Activated CD4-positive, alpha-beta T cell treated with anti-CD3 and anti-CD28 coated beads for 4 hours (primary cell): ENCODE results near the gene RGMB.
A peak's percentile ranks its signal among the peaks of the same experiment; 100 is the strongest.
"Not testable (repeated sequence)": the region's sequence is repeated elsewhere in the genome, so short reads cannot be mapped to it uniquely, and the experiment has no call there.

Experiments used
- DNase-seq, 2 donors: peaks; one replicate each; pipeline ENCODE4 v3.0.0-alpha.2; 2020

Gene RGMB

DNA sequence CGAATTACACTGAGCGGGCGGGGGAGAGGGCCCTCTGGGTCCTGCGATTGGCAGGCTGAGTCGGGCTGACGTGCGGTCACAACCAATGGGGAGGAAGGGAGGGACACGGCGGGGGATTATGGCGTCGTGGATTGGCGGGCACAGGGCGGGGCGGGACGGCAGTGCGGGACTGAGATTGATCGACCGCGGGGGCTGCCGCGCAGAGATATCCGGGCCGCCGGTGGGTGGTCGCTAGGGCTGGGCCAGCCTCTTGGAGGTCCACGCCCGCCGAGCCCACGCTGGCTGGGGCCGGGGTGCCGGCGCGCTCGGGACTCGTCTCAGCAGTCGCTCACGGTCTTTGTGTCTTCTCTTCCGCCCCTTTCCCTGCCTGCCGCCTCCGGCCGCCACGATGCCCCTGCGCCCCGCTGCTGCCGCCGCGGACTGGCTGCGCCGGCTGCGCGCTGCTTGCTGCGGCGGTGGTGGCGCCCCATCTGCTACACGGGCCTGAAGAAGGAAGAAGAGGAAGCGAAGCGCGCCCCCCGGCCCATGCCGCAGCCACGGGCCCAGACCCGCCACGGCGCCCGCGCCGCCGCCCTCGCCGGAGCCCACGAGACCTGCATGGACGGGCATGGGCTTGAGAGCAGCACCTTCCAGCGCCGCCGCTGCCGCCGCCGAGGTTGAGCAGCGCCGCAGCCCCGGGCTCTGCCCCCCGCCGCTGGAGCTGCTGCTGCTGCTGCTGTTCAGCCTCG, at the start of gene RGMB:
Gene RGMB (plus strand): TSS at position 200 of the 728 bp plus-strand sequence. CDS start 408 bp downstream, at position 608.
- peak; percentile 90 to 91 for DNase-seq

DNA sequence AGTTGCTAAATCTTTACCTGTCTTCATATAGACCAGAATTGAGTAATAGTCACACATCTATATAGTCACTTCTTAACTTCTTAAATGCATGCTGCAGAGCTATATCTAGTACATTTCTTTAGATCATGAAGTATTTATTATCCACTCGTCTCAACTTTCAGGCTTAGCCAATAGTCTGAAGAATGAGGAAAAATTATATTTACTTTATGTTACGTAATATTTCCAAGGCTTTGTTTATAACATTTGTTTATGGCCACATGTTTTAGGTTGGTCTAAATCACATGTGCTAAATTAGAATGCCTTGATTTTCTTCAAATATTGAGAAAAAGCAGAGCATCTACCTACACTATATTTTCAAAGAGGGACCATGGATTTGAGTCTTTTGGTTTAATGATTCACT, 47.2 kb upstream of the RGMB start:
- no peak for DNase-seq

GRCh38 chr5:98727686-98728085, 45.8 kb upstream of the RGMB start:
- no peak for DNase-seq

- DNase-seq, result no peak
Observed at GRCh38 chr5:98734646-98735045, 38.8 kb upstream of the RGMB start.

- no peak for DNase-seq
Observed at GRCh38 chr5:98735806-98736507, 37.5 kb upstream of the RGMB start.

DNA sequence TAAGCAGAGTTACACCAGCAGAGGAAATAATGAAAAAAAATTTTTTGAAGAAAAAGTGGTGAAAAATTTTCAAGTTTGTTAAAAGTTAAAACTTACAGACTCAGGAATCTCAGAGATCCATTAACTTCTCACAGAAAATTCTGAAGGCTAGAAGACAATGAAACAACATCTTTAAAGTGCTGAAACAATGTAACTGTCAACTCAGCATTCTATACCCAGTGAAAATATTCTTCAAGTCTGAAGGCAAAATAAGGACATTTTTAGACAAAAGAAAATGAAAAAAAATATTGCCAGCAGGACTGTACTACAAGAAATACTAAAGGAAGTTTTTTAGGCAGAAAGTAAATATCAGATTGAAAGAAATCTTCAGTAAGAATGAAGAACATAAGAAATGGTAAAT, 36.7 kb upstream of the RGMB start:
- no peak for DNase-seq

DNA sequence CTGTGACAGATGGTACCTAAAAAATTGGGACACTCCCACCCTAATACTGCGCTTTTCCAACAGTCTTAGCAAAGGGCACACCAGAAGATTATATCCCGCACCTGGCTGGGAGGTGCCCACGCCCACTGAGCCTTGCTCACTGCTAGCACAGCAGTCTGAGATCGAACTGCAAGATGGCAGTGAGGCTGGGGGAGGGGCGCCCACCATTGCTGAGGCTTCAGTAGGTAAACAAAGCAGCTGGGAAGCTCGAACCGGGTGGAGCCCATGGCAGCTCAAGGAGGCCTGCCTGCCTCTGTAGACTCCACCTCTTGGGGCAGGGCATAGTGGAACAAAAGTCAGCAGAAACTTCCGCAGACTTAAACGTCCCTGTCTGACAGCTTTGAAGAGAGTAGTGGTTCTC, 36.0 kb upstream of the RGMB start:
- not testable (repeated sequence) for DNase-seq

DNA sequence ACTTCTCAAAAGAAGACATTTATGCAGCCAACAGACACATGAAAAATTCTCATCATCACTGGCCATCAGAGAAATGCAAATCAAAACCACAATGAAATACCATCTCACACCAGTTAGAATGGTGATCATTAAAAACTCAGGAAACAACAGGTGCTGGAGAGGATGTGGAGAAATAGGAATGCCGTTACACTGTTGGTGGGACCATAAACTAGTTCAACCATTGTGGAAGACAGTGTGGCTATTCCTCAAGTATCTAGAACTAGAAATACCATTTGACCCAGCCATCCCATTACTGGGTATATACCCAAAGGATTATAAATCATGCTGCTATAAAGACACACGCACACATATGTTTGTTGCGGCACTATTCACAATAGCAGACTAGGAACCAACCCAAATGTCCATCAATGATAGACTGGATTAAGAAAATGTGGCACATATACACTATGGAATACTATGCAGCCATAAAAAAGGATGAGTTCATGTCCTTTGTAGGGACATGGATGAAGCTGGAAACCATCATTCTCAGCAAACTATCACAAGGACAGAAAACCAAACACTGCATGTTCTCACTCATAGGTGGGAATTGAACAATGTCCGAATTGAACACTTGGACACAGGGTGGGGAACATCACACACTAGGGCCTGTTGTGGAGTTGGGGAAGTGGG, 34.8 kb upstream of the RGMB start:
- not testable (repeated sequence) for DNase-seq

- no peak for DNase-seq
Observed at GRCh38 chr5:98741926-98742325, 31.5 kb upstream of the RGMB start.

GRCh38 chr5:98742396-98743073, 30.9 kb upstream of the RGMB start:
- no peak for DNase-seq

DNA sequence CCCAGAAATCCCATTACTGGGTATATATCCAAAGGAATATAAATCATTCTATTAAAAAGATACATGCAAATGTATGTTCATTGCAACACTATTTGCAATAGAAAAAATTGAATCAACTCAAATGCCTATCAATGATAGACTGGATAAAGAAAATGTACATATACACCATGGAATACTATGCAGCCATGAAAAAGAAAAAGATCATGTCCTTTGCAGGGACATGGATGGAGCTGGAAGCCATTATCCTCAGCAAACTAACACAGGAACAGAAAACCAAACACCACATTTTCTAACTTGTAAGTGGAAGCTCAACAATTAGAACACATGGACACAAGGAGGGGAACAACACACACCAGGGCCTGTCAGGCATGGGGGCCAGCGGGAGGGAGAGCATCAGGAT, 25.2 kb upstream of the RGMB start:
- not testable (repeated sequence) for DNase-seq

- DNase-seq, result no peak
Observed at GRCh38 chr5:98749046-98749445, 24.4 kb upstream of the RGMB start.

- no peak for DNase-seq
Observed at GRCh38 chr5:98750693-98751092, 22.8 kb upstream of the RGMB start.

- not testable (repeated sequence) for DNase-seq
Observed at GRCh38 chr5:98752331-98752730, 21.1 kb upstream of the RGMB start.

GRCh38 chr5:98752801-98753200, 20.7 kb upstream of the RGMB start:
- DNase-seq, result not testable (repeated sequence)

DNA sequence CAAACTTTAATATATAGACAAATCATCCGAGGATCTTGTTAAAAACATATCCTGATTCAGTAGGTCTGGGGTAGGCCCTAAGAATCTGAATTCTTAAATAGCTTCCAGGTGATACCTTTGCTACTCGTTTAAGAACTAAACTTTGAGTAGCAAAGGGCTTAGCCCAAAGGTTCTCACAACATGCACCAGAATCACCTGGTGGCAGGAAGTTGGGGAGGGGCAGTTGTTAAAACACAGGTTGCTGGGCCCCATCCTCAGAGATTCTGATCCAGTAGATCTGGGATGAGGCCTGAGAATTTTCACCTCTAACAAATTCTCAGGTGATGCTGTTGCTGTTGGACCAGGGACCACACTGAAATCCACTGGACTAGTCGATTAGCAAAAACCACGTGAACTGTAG, 20.0 kb upstream of the RGMB start:
- DNase-seq, result no peak

GRCh38 chr5:98755406-98755805, 18.1 kb upstream of the RGMB start:
- no peak for DNase-seq

DNA sequence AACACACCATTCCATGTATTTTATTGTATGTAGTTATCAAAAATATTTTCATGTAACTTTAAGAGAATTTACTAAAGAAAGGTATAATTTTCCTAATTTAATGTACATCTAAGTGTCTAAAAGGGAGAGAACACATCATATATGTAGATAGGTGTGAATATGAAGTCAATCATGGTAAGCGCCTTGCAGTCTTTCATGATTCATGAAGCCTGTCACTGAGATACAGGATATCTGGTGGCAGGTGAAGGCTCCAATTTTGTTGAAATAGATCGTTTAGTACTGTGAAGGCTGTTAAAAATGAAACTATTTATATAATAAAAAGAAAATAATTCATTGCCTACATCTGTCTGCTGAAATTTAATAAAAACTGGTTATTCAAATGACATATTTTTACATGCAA, 15.5 kb upstream of the RGMB start:
- DNase-seq, result no peak

DNA sequence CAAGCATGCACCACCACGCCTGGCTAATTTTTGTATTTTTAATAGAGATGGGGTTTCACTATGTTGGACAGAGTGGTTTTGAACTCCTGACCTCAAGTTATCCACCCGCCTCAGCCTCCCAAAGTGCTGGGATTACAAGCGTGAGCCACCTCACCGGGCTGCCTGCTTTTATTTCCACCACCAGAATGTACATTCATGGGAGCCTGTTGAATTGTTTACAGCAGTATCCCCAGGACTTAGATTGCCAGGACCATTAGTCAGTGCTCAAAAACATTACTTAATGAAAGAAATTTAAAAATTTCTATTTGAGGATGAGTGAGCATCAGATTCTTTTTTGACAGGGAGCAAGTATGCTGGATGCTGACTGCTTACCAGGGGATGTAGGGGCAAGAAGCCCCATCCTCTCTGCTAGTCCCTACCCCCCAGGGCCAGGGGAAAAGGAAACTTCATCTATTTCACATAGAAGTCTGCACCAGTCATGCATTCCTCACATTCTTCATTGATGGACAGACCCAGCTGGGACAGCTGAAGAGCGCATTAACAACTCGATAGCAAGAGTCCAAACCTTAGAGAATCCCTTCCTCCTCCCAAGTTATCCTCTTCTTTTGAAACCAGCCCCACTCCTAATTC, 10.3 kb upstream of the RGMB start:
- no peak for DNase-seq

- no peak for DNase-seq
Observed at GRCh38 chr5:98765815-98766214, 7.6 kb upstream of the RGMB start.

DNA sequence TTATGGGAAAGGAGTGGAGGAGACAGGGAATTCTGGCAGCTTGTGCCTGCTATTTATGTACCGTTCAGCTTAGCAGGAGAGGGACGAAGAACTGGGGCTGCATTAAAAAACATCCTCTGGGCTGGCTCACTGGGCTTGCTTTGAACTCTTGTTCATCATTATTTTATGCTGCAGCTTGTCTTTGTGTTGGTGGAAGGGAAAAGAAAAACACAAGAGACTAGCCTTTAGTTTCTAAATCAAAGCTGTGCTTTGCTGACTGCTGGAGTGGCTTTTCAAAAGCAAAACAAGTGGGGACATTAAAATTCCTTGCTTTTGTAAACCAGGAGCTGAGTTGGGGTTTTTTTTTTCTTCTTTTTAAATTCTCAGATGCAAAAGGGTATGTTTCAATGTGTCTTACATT, 5.9 kb upstream of the RGMB start:
- DNase-seq, result no peak

- DNase-seq, result peak in 1 of 2 donors; percentile 46
Observed at GRCh38 chr5:98768160-98768959, 5.1 kb upstream of the RGMB start.
